HL-60 (cell line): ENCODE measurements around the gene GGACT.

Experiments
- CTCF ChIP-seq: IDR thresholded peaks from one replicate; pipeline ENCODE4 v1.5.1; 2011; ENCODE audit warnings: low read length, control low read depth, inconsistent platforms; ENCODE audit not compliant: insufficient read depth
- SPI1 ChIP-seq: IDR thresholded peaks from 2 replicates; pipeline ENCODE4 v1.6.1; 2012; ENCODE audit warnings: low read depth, mild to moderate bottlenecking, borderline replicate concordance

DNA sequence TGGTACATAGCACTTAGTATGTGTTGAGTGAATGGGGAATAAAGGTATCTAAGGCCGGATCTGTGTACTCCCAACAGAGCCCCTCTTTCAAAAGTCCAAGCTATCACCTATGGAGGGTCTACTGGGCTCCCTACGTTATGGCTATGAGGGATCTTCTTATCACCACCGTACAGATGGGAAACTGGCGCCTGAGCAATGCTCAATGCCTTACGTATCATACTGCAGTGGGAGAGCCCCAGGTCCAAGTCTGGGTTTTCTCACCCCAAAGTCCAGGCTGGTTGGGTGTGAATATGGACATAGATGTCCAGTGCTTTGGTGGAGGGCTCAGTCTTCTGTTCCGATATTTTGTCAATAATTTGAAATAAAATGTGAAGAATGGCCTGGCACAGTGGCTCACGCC, 13.1 kb upstream of the GGACT start:
- no peak for TF ChIP-seq CTCF
- no peak for TF ChIP-seq SPI1
